Mononuclear cell (primary cell): ENCODE data around the gene PLA2G2D. TPM values are rescaled to one million over a fixed set of nuclear protein-coding genes. Genes with fewer than 3 reads are reported as not detected.

Source experiments
- H3K27me3 ChIP-seq: 2 replicates; pipeline ENCODE4 v1.6.0; 2011; ENCODE audit warnings: low read length, control low read depth; ENCODE audit not compliant: insufficient read depth
- H3K4me1 ChIP-seq: 2 replicates; pipeline ENCODE4 v1.5.1; 2011; ENCODE audit warnings: mild to moderate bottlenecking, low read length, control low read depth; ENCODE audit not compliant: insufficient read depth
- H3K4me3 ChIP-seq: 2 replicates; pipeline ENCODE4 v1.5.1; 2011; ENCODE audit warnings: mild to moderate bottlenecking, low read length, moderate library complexity
- H3K9me3 ChIP-seq: 2 replicates; pipeline ENCODE4 v1.5.1; 2011; ENCODE audit warnings: low read depth, mild to moderate bottlenecking, control low read depth, low read length
- total RNA-seq: library from RNA; depleted of rRNA; stranded (reverse); fragments of >200 nt; gene quantifications from one replicate; pipeline ENCODE4 v1.2.3, GENCODE V29; 2012

The PLA2G2D gene
- total RNA-seq, result not detected

DNA sequence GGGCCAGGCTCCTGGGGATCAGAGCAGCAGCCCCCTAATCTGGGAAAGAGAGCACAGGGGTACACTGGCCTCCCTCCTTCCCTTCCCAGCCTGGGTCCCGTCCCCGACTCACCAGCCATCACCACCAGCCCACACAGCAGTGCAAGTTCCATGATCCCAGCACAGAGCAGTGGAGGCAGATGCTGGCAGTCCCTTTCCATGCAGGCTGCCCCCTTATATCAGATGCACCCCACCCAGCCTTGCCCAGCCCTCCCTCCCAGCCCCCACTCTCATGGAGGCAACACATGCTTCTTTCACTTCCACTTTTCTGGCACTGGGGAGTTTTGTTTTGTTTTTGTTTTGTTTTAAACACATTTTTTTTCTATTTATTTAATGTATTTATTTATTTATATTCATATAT, at the start of gene PLA2G2D:
TSS of gene PLA2G2D (minus strand) at position 190 of the 400 bp plus-strand sequence. CDS start at position 152, 38 bp downstream.
- Histone ChIP-seq H3K9me3 (no peaks in the 10 kb centered on the region), H3K4me3 (no peak within 1 kb of the TSS), H3K4me1 (peaks cover 23% of the 10 kb centered on the region), H3K27me3 (no peaks in the 10 kb centered on the region)

DNA sequence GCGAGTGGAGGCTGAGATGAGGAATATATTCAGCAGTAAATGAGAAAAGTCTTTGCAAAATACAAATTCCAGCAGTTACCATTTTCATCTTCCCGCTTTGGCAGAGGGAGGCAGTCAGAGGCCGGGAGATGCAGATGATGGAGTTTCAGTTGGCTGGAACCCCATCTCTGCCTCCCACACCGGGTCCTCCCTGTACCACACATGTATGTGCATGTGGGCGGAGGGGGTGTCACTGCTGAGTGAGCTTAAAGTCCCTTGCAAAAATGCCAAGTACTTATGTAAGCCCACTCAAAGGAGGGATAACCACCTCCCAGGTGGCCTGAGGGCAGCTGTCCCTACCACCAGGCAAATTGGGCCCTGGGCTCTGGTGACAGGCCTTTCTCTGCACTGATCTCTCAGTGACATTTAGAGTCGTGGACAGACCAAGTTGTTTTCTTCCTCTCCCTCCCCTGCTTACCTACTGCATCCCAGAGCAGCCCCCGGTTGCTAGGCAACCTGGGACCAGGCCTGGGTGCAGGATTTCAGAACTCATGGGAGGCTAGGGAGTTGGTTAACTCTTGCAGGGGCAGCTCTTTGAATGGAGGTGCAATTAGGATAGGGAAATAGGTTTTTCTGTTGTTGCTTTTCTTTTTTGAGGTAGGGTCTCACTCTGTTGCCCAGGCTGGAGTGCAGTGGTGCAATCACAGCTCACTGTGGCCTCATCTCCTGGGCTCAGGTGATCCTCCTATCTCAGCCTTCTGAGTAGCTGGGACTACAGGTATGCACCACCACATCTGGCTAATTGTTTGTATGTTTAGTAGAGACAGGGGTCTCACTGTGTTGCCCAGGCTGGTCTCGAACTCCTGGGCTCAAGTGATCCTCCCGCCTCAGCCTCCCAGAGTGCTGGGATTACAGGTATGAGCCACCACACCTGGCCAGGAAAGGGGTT, 49.5 kb upstream of the PLA2G2D start:
- Histone ChIP-seq H3K4me3 (no peak overlapping the region), H3K9me3 (no peaks in the 10 kb centered on the region), H3K27me3 (no peaks in the 10 kb centered on the region), H3K4me1 (peaks cover 9% of the 10 kb centered on the region)

DNA sequence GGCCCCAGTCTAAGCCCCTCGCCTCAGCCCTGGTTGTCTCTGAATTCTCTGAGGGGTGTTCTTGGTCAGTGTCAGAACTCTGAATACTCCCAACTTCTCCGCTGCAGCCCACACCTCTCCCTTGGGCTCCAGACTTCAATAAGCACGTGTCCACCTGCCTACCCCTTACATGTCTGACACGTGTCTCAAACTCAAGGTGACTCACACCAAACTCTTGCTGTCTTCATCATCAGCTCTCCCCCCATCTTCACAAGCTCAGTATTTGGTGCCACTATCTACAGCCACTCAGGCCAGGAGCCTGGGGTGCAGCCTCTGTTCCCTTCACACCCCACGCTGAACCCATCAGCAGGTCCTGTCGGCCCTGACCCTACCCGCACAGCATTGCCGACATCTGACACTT, 47.8 kb upstream of the PLA2G2D start:
- H3K27me3 ChIP-seq, result no peaks in the 10 kb centered on the region
- peaks cover 9% of the 10 kb centered on the region for H3K4me1 ChIP-seq
- H3K4me3 ChIP-seq, result no peak overlapping the region
- no peaks in the 10 kb centered on the region for H3K9me3 ChIP-seq

GRCh38 chr1:20166051-20166450, 46.7 kb upstream of the PLA2G2D start:
- Histone ChIP-seq H3K4me3 (no peak overlapping the region), H3K4me1 (peaks cover 5% of the 10 kb centered on the region), H3K27me3 (no peaks in the 10 kb centered on the region), H3K9me3 (no peaks in the 10 kb centered on the region)

DNA sequence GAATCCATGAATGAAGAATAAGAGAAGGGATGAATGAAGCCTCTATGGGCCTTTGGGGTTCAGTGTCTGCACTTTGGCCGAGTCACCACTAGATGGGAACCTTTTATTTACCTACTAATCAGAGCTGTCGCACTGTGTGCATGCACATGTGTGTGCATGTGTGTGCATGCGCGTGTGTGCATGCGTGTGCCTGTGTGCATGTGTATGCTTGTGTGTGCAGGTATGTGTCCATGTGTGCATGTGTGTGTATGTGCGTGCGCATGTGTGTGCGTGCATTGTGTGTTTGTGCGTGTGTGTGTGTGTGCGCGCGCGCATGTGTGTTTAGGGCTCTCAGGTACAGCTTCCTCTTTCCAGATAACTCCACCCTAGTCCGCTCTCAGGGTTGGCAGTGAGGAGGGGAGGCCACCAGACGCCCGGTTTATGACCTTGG, 46.2 kb upstream of the PLA2G2D start:
- no peaks in the 10 kb centered on the region for H3K27me3 ChIP-seq
- H3K4me3 ChIP-seq, result no peak overlapping the region
- no peaks in the 10 kb centered on the region for H3K9me3 ChIP-seq
- H3K4me1 ChIP-seq, result no peaks in the 10 kb centered on the region

GRCh38 chr1:20164694-20165202, 45.4 kb upstream of the PLA2G2D start:
- H3K27me3 ChIP-seq, result no peaks in the 10 kb centered on the region
- no peak overlapping the region for H3K4me3 ChIP-seq
- H3K4me1 ChIP-seq, result no peaks in the 10 kb centered on the region
- H3K9me3 ChIP-seq, result peaks cover 8% of the 10 kb centered on the region

DNA sequence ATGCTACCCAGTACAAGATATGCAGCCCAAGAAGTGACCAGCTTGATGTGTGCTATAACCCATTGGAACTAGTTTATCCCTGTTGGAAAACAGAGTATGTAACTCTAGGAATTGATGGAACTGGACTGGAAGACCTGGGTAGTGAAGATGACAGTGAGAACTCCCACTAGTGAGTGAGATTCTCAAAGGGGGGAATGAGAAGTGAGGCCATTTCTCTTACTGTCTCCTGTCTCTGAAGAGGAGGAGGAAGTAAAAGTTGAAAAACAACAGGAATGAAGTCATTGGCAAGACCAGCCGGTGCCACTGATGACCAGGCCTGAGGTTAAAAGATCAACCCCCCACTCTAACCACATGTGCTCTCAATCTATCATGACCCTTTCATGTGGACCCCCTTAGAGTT, 40.7 kb upstream of the PLA2G2D start:
- H3K27me3 ChIP-seq, result no peaks in the 10 kb centered on the region
- peaks cover 20% of the 10 kb centered on the region for H3K9me3 ChIP-seq
- H3K4me3 ChIP-seq, result no peak overlapping the region
- no peaks in the 10 kb centered on the region for H3K4me1 ChIP-seq

DNA sequence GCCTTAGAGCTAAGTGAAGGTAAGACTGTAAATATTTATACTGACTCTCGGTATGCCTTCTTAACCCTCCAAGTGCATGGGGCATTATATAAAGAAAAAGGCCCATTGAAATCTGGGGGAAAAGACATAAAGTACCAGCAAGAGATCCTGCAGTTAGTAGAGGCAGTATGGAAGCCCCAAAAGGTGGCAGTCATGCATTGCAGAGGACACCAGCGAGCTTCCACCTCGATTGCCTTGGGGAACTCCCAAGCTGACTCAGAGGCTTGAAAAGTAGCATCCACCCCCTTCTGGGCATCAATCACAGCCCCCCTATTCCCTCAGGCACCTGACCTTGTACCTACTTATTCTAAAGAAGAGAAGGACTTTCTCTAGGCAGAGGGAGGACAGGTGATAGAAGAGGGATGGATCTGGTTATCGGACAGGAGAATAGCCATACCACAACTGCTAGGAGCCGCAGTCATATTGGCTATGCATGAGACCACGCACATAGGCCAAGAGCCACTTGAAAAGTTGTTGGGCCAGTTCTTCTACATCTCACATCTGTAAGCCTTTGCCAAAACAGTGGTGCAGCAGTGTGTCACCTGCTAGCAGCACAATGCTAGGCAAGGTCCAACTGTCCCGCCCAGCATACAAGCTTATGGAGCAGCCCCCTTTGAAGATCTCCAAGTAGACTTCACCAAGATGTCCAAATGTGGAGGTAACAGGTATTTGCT, 39.2 kb upstream of the PLA2G2D start:
- Histone ChIP-seq H3K9me3 (peaks cover 20% of the 10 kb centered on the region), H3K27me3 (no peaks in the 10 kb centered on the region), H3K4me3 (no peak overlapping the region), H3K4me1 (peaks cover 7% of the 10 kb centered on the region)

- Histone ChIP-seq H3K9me3 (peaks cover 8% of the 10 kb centered on the region), H3K4me3 (no peak overlapping the region), H3K27me3 (no peaks in the 10 kb centered on the region), H3K4me1 (peaks cover 21% of the 10 kb centered on the region)
These were observed 35.0 kb upstream of the PLA2G2D start for GRCh38 chr1:20154301-20154831.

DNA sequence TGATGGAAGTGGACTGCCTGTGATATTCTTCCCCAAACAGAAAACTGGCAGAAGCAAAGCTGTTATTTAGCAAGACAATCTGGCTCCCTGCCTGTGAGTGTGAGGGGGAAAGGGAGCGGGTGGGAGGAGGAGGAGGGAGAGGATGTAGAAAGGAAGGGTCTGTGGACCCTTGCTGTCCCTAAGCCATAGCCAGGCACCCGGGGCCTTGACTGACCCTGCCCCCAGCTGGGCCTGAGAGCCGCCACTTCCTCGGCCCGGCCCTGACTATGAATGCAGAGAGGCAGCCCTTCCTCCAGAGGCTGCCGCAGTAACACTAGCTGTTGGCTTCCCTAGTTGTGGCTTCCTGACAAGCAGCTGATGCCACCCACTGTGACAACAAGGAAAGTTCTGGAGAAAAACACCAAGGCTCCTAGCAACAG, 33.7 kb upstream of the PLA2G2D start:
- Histone ChIP-seq H3K9me3 (no peaks in the 10 kb centered on the region), H3K4me3 (no peak overlapping the region), H3K27me3 (no peaks in the 10 kb centered on the region), H3K4me1 (peaks cover 21% of the 10 kb centered on the region)

DNA sequence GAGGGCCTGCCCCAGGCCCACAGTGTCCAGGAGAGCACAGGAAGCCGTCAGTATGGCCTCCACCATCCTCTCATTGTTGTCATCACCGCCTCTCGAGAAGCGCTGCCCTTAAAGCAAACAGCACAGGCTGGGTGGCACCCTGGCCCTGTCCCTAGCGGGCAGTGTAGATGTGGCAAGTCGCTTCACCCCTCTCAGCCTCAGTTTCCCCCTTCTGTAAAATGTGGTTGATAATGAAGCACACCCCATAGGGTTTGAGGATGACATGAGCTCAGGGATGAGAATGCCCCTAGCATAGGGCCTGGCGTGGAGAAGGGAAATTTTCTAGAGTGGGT, 33.2 kb upstream of the PLA2G2D start:
- no peak overlapping the region for H3K4me3 ChIP-seq
- peaks cover 21% of the 10 kb centered on the region for H3K4me1 ChIP-seq
- no peaks in the 10 kb centered on the region for H3K27me3 ChIP-seq
- H3K9me3 ChIP-seq, result no peaks in the 10 kb centered on the region

DNA sequence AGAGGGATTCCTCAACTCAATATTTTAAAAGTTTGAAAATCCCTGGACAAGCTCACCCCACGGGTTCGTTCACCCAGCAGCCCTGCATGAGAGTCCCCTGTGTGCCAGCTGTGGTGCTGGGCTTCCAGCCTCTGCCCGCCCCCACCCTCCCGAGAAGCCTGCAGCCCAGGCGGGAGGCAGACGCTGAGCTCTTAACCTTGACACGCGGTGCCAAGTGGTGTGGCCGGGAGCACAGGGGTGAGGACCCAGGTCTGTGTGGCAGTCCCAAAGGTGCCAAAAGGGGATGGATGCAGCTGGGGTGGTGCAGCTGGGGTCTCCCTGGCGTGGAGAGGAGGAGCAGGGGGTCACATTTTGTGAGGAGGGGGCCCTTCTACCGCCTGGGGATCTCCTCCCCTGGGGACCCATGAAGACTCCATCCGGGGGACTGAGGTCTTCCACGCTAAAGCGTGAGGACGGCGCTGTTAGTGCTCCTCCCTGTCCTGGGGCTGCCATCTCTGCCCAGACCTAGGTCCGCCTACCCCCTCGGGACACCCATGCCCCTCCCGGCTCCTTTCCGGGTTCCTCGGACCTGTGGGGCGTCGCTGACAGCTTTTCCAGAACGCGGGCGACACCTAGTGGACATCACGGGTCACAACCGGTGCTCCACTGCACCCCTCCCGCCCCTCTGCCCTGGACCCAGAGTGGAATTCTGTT, 32.7 kb upstream of the PLA2G2D start:
- peak overlapping the region; percentile 27 for H3K4me3 ChIP-seq
- H3K27me3 ChIP-seq, result no peaks in the 10 kb centered on the region

GRCh38 chr1:20150969-20151368, 31.6 kb upstream of the PLA2G2D start:
- Histone ChIP-seq H3K9me3 (no peaks in the 10 kb centered on the region), H3K4me3 (no peak overlapping the region), H3K4me1 (peaks cover 21% of the 10 kb centered on the region), H3K27me3 (no peaks in the 10 kb centered on the region)

More for the DNA sequence above, 32.7 kb upstream of the PLA2G2D start:
- Histone ChIP-seq H3K9me3 (no peaks in the 10 kb centered on the region), H3K4me1 (peaks cover 21% of the 10 kb centered on the region)

DNA sequence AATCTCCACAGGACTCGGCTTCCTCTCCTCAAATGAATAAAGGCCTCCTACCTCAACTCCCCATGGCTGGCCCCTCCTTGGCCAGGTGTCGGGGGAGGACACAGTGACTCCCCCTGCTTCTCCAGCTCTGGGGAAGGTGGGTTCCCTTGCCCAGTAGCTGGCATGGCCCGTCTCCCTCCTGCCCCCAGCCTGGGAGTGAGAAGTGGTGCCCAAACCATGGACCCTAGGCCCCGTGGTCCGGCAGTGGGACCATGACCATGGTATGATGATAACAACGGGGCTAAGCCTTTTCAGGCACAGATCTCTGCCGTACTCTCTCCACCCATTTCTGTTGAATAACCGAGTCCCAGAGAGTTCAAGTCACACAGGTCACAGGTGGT, 31.0 kb upstream of the PLA2G2D start:
- Histone ChIP-seq H3K4me3 (no peak overlapping the region), H3K4me1 (peaks cover 21% of the 10 kb centered on the region), H3K9me3 (no peaks in the 10 kb centered on the region), H3K27me3 (no peaks in the 10 kb centered on the region)
